Activated CD8-positive, alpha-beta T cell treated with anti-CD3 and anti-CD28 coated beads for 36 hours (primary cell): ENCODE results near the gene TTYH3. TPM values are rescaled to one million over a fixed set of nuclear protein-coding genes. Genes with fewer than 3 reads are reported as not detected.

Source experiments
- ATAC-seq: fragments of 200-7000 bp; cut with Tn5 transposase; one replicate; pipeline ENCODE4 v1.10.0; 2021; ENCODE audit warnings: mild to moderate bottlenecking, moderate library complexity
- CTCF ChIA-PET: fragments of 350-600 bp; sonication (Branson Sonifier 250); formaldehyde crosslinking; loops from one replicate; lab custom pipeline; 2021; ENCODE audit warnings: antibody characterized with exemption; lab: Charles Lee
- POLR2A ChIA-PET: fragments of 350-600 bp; sonication (Branson Sonifier 250); formaldehyde crosslinking; loops from one replicate; lab custom pipeline; 2021; ENCODE audit warnings: antibody characterized with exemption; lab: Charles Lee
- DNase-seq: peaks from one replicate; pipeline ENCODE4 v3.0.0-alpha.2; 2020
- H3K27ac Mint-ChIP-seq: one replicate; pipeline ENCODE4 v1.8.0; 2021; ENCODE audit warnings: mild to moderate bottlenecking, mixed read lengths
- H3K27me3 Mint-ChIP-seq: one replicate; pipeline ENCODE4 v1.8.0; 2021; ENCODE audit warnings: mixed read lengths
- H3K36me3 Mint-ChIP-seq: one replicate; pipeline ENCODE4 v1.8.0; 2021; ENCODE audit warnings: low read depth, mixed read lengths
- H3K4me1 Mint-ChIP-seq: one replicate; pipeline ENCODE4 v1.8.0; 2021; ENCODE audit warnings: low read depth, mixed read lengths
- H3K4me3 Mint-ChIP-seq: one replicate; pipeline ENCODE4 v1.8.0; 2021; ENCODE audit warnings: mild to moderate bottlenecking, moderate library complexity, mixed read lengths
- H3K9me3 Mint-ChIP-seq: one replicate; pipeline ENCODE4 v1.8.0; 2021; ENCODE audit warnings: mixed read lengths
- CTCF ChIP-seq: fragments of 200-600 bp; IDR thresholded peaks from one replicate; pipeline ENCODE4 v1.8.0; 2022; ENCODE audit warnings: antibody characterized with exemption, mild to moderate bottlenecking
- intact Hi-C: fragments of 100-400 bp; cut with micrococcal nuclease; formaldehyde crosslinking; loops from one replicate; pipeline ENCODE4 v1.10.0; 2022
- total RNA-seq, 2 experiments: library from RNA; stranded (reverse); gene quantifications; one replicate each; pipeline ENCODE4 v1.2.3, GENCODE V29; 2021

The TTYH3 gene
- total RNA-seq, 2 experiments from 2014 or later: 30.3 to 32.3 TPM

- Mint-ChIP-seq H3K27ac (no peak overlapping the region), H3K4me3 (no peak overlapping the region), H3K9me3 (no peaks in the 10 kb centered on the region), H3K4me1 (no peaks in the 10 kb centered on the region), H3K36me3 (peaks cover 3% of the 10 kb centered on the region), H3K27me3 (no peaks in the 10 kb centered on the region)
- no peak for TF ChIP-seq CTCF
- intact Hi-C loops: no loop called here
- ATAC-seq (no peak), DNase-seq (no peak)
- POLR2A ChIA-PET: interaction anchor here (1.2 kb wide), 1 partner anchor 11 kb away, joined by 3 read pairs; no protein-coding TSS in a partner anchor
- CTCF ChIA-PET: interaction anchor here (1.5 to 2.2 kb wide), 2 partner anchors 14 to 55 kb away, joined by 3 to 10 read pairs; no protein-coding TSS in a partner anchor
Observed at GRCh38 chr7:2657208-2657607, 25.4 kb downstream of the TTYH3 start.

- ChIA-PET POLR2A (interaction anchor here (0.8 kb wide), 1 partner anchor 23 kb away, joined by 3 read pairs; no protein-coding TSS in a partner anchor), CTCF (interaction anchor here (1.2 to 1.5 kb wide), 2 partner anchors 12 to 54 kb away, joined by 3 read pairs; no protein-coding TSS in a partner anchor)
- Mint-ChIP-seq H3K4me3 (no peak overlapping the region), H3K27me3 (no peaks in the 10 kb centered on the region), H3K27ac (no peak overlapping the region), H3K36me3 (peaks cover 3% of the 10 kb centered on the region), H3K4me1 (no peaks in the 10 kb centered on the region), H3K9me3 (no peaks in the 10 kb centered on the region)
- no peak for TF ChIP-seq CTCF
- DNase-seq: no peak
- intact Hi-C loops: no loop called here
- no peak for ATAC-seq
Observed at GRCh38 chr7:2657920-2658671, 26.3 kb downstream of the TTYH3 start.

DNA sequence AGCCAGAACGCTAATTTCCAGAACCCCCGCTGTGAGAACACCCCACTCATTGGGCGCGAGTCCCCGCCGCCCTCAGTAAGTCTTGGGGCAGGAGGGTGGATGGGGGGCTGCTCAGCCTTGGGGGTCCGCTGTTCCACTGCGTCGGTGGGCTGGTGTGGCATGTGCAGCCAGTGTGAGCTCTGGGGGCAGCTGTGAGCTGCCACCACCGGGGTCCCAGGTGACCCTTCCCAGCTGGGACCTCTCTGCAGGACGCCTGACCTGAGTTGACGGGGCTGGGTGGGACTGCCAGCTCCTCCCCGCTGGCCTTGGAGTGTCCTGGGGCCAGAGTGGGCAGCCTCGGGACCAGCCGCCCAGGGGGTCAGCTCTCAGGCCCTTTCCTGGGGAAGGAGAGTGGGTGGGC is 27.2 kb downstream of the TTYH3 start:
- no peaks in the 10 kb centered on the region for H3K4me1 Mint-ChIP-seq
- H3K27ac Mint-ChIP-seq: no peak overlapping the region
- H3K27me3 Mint-ChIP-seq: no peaks in the 10 kb centered on the region
- H3K9me3 Mint-ChIP-seq: no peaks in the 10 kb centered on the region
- DNase-seq (no peak), ATAC-seq (no peak)
- no peak for TF ChIP-seq CTCF
- no peak overlapping the region for H3K4me3 Mint-ChIP-seq
- intact Hi-C loops: no loop called here
- peaks cover 3% of the 10 kb centered on the region for H3K36me3 Mint-ChIP-seq
- POLR2A ChIA-PET: interaction anchor here (0.8 to 1.4 kb wide), 2 partner anchors 22 to 24 kb away, joined by 3 to 5 read pairs; no protein-coding TSS in a partner anchor
- CTCF ChIA-PET: interaction anchor here (1.2 kb wide), 1 partner anchor 12 kb away, joined by 3 read pairs; no protein-coding TSS in a partner anchor

DNA sequence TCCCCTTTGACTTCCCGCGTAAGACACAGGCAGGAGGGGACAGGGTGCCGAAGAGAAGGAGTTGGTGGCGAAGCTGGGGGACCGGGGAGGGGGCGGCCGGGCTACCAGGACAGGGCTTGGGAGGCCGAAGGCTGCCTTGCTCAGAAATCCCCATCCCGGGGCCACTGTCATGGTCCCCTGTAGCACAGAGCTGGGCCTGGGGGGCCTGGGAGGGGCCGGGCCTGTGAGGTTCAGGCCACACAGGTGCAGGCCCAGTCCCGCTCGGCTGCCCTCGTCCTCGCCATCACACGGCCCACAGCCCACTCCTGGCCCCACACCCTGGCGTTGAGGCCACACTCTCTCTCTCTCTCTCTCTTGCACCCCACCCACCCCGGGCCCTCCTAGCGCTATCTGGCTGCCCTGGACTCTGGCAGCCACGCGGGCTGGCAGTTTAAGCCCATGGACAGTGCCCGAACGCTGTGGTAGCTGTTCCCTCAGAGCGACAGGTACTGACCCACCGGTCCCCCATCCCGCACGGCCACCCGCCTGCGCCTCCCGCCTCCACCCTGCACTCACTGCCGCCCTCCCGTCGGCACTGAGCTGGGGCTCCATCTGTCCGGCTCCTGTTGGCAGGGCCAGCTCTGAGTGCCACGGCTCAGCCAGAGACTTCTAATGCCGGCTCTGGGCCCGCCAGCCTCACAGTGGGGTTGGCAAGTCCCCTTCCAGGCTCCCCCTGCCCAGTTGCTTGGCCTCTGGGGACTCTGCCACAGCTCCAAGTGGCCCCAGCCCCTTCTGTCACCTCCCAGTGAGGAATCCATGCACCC is 28.0 kb downstream of the TTYH3 start:
- no peak for TF ChIP-seq CTCF
- H3K4me1 Mint-ChIP-seq: no peaks in the 10 kb centered on the region
- no peaks in the 10 kb centered on the region for H3K27me3 Mint-ChIP-seq
- CTCF ChIA-PET: interaction anchor here (0.6 to 0.9 kb wide), 2 partner anchors 11 to 50 kb away, joined by 3 to 4 read pairs; no protein-coding TSS in a partner anchor
- DNase-seq (no peak), ATAC-seq (no peak)
- POLR2A ChIA-PET: interaction anchor here (1.4 kb wide), 1 partner anchor 23 kb away, joined by 5 read pairs; no protein-coding TSS in a partner anchor
- H3K36me3 Mint-ChIP-seq: peaks cover 3% of the 10 kb centered on the region
- H3K27ac Mint-ChIP-seq: no peak overlapping the region
- intact Hi-C loops: no loop called here
- H3K4me3 Mint-ChIP-seq: no peak overlapping the region
- H3K9me3 Mint-ChIP-seq: no peaks in the 10 kb centered on the region
